GM19438 (cell line): ENCODE results near the gene RORC.

Source experiments
- ATAC-seq: cut with Tn5 transposase; IDR thresholded peaks from one replicate; pipeline ENCODE4 v1.9.1; 2021; ENCODE audit warnings: low read depth; ENCODE audit not compliant: unreplicated experiment

Gene RORC

DNA sequence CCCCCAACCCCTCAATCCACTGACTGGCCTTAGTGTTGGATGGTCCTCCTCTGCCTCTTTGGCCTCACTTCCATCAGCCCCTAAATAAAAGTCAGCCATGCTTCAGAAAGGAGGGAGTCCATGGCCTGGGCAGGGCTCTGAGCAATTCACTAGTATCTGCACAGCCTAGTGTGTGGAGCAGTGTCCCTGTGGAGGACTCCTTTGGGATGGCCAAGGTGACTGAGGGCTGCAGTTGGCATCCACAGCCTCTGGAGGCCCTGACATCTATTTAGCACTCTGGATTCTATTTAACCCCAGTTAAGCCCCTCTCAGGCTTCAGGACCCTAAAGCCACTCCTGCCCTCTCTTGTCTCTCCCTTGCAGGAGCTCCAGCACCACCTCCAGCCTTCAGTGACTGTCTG, 18.3 kb upstream of the RORC start:
- ATAC-seq: no peak

GRCh38 chr1:151849126-151849525, 17.5 kb upstream of the RORC start:
- ATAC-seq: no peak

- ATAC-seq: no peak
Measured at GRCh38 chr1:151847867-151848596, 16.4 kb upstream of the RORC start.

DNA sequence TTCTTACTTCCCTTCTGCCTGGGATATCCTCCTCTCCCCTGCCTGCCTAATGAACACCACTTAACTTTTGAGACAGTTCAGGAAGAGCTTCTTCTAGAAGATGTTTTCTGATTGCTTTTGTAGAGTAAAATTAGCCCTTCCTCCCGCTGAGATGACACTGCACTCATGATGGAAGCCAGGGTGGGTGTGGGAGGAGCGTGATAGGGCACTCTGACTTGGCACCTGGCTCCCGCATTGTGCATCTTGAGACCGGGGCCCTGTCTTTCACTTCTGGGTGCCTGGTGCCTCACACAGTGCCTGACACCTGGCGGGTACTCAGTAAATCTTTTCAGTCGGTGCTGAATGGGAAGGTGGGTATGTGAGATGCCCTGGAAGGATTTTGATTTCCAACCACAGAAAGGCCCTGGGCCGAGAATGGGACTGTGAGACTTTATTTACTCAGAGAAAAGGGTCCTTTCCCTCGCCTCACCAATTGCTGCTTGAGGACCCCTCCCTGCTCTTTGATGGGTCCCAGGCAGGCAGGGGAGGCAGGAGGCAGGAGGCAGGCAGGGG, 15.2 kb upstream of the RORC start:
- ATAC-seq: no peak

DNA sequence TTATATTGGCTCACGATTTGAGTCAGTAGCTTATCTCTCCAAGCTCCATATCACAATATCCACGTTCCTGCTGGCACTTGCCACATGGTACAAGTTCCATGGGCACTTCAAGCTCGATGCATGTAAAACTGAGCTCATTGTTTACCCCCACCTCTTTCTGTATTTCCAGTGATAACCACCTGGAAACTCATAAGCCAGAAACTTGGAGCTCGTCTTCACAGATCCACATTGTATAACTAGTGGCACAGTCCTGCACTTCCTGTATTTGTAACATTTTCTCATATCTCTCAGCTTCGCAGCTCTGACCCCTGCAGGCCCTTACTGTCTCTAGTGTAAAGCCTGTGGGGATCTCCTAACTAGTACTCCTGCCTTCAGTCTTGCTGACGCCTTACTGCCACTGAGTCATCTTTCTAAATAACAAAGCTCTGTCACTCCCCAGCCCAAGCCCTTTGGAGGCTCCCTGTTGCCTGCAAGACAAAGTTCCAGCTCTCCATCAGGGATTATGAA, 14.5 kb upstream of the RORC start:
- no peak for ATAC-seq

DNA sequence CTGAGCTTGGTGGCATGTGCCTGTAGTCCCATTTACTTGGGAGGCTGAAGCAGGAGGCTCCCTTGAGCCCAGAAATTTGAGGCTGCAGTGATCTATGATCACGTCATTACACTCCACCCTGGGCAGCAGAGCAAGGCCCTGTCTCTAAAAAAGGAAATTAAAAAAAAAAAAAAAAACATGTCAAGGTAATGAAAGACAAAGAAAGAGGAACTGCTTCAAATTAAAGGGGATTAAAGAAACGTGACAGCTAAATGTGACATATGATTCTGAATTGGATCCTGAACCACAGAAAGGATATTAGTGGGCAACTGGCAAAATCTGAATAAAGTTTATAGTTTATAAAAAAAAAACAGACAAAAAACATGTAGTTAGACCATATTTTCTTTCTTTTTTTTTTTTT, 11.8 kb upstream of the RORC start:
- no peak for ATAC-seq

GRCh38 chr1:151841141-151841540, 9.5 kb upstream of the RORC start:
- no peak for ATAC-seq

DNA sequence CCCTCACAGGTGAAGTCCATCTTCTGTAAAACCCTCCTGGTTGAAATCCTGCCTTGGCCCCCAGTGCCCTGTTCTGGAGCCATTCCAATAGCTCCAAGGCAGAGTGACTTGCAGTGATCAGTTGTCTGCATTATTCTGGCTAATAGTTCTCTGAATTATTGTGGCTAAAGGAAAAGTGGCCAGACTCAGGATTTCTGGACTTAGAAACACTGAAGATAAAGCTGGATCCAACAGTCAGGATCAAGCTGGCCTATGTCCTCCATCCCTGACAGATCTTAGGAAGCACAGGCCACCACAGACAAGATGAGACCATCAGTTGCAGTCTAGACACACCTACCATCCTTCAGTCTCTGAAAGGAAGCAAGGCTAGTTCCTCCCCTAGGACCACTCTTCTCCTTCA, 8.8 kb upstream of the RORC start:
- ATAC-seq: no peak

DNA sequence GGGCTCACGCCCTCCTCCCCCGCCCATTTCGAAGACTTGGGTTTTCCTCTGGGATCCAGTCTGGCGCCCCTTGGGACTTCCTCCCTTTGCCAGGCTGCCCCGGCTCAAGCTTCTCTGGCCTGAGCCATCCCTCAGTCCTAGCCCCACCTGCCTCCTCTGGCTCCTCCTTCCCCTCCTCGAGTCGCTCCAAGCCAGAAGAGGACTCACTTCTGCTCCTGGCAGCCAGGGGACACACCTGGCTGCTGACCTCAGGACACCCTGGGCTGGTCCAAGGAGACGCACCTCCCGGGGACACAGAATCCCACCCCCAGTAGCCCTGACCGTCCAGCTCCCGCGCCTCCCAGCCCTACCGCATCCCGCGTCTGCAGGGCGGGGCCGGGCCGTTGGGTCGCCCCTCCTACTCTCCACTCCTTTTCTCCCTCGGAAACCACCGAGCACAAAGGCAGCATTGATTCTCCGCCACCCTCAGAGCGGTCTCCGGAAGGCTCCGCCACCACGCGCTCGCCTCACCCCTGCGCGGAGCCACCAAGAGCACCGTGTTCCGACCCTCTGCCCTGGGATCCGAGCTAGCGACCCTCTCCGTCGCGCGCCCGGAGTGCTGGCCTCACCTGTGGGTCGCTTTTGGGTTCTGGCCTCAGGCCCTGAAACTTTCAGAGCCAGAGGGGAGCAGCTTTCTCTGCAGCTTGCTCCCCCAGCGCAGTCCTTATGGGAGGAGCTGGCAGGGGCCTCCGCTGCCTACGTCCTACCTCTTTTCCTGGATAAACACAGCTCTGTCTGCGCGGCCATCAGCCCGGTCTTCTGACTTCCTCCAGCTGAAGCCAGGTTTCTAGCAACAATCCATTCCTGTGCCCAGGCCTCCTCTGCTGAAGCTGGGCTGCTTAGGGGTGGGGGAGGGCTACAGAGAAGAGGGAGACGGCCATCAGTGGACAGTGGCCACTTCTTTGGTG, 8.1 kb upstream of the RORC start, which contains the start of gene C2CD4D:
C2CD4D (minus strand) TSS at position 364 of the 947 bp plus-strand sequence. CDS start 831 bp downstream, outside the sequence.
- no peak for ATAC-seq

DNA sequence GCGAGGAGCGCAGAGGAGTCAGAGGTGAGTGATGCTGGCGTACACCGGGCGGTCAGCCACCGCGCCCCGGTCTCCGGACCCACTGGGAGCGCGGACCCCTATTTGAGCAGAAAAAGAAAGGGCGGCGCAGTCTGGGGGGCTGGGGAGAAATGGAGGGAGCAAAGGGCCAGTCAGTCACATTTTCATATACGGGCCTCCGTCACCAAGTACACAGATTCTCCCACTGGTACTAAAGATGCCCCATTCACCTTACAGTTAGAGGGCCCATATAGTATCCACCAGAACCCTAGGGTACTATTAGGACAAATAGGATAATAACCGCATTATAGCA, 7.4 kb upstream of the RORC start:
- ATAC-seq: no peak

GRCh38 chr1:151838222-151839081, 6.8 kb upstream of the RORC start:
- no peak for ATAC-seq

DNA sequence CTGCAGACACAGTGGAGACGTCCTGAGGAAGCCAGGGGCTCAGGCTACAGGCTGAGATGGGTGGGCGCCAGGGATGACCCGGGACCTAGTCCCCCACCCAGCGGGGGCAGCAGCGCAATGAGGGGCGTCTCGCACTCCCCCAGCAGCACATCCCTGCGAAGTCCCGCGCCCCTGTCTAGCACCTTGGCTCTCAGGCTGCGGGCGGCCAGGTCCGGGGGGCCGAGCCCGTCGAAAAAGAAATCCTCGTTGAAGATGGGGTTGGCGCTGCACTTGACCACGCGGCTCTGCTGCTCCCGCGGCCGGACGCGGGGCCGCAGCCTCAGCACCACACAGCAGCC, 6.3 kb upstream of the RORC start:
- ATAC-seq: no peak

DNA sequence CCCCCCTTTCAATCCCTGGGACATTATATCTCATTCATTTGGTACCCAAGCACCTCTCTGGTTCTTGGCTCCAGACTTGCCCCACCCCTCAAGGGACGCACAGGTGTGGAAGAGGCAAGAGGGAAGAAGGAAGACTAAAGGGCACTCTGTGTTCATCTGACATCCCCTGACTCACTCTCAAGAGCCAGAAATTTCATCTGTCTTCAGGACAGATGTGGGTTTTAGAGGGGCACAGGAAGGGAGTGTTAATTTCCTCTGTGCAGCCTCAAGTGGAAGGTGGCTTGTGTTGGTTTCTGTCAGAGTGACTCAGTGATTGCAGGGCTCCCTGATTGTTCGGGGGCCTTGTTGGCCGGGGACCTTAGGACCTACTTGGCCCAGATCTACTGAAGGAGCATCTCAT, 5.6 kb upstream of the RORC start:
- ATAC-seq: no peak

GRCh38 chr1:151835596-151835995, 4.0 kb upstream of the RORC start:
- no peak for ATAC-seq

- ATAC-seq: no peak
Measured at GRCh38 chr1:151834239-151834638, 2.6 kb upstream of the RORC start.

DNA sequence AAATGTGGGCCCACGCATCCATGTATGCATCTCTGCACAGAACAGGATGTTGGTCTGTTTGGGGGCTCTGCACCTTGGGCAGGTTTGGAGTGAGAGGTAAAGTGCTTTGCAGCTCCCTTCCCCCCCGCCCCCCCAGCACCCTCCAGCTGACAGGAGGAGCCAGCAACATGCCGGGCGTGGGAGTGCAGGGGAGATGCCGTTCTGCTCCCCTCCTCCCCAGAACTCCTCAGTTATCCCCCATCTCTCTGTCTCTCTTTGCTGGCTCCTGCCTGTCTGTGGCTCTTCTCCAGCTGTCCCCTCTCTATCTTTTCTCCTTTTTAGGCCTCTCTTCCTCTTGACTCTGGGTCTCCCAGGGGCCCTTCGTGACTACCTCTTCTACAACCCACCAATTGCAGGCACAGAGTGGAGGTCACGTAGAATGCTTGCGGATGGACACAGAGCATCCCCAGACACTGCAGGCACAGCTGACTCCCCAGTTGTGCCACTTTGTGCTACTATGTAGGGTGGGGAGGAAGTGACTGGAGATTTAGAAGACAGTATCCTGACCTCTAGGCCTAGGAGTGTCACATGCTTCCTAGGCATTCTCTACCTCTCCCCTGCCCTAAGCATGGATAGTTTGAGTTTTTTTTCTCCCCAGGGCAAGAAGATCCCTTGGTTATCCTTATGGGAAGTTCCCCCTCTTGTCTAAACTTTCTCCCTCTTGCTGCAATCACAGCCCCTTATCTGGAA, 1.7 kb upstream of the RORC start:
- no peak for ATAC-seq

DNA sequence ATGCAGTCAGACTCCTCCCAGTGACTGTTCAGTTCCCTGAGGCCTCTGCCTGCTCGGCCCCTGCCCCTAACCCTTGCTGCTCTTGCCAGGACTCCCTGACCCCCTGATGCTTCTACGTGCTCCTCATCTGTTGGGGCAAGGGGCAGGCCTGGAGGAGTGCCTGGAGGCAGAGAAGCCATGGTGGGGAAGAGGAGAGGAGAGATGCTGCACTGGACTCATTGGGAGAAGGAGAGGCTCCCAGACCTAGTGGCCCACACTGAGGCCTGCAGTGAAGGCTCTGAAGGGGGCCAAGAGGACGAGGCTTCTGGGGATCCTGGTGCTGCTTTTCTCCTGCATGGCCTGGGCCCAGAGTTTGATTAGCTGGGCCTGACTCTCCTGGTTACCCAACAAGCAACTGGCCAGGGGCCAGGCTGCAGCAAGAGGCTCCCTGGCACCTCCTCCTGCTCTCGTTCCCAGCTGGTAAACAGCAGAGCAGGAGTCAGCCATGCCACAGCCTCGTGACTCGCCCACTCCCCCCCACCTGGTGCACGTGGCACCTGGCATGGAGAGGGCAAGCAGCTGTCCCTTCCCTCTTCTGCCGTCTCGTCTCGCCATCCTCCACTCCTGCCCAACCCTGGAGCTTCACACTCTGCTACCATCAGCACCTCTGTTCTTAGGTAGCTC, 847 bp upstream of the RORC start:
- no peak for ATAC-seq

DNA sequence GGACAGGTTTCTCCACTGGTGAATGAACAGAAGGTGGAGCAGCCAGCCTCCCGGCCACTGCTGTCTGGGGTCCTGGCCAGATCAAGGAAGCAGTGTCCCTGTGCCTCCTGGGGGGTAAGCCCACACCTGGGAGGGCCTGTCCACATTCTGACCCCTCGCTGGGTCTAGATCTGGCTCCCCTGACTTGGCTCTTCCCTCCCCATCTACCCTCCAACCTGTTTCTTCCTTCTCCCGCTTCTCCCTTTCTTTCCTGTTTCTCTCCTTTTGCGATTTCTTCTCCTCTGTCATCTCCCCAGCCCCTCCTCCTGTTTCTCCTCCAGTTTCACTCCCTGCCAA, 378 bp downstream of the RORC start:
- no peak for ATAC-seq

DNA sequence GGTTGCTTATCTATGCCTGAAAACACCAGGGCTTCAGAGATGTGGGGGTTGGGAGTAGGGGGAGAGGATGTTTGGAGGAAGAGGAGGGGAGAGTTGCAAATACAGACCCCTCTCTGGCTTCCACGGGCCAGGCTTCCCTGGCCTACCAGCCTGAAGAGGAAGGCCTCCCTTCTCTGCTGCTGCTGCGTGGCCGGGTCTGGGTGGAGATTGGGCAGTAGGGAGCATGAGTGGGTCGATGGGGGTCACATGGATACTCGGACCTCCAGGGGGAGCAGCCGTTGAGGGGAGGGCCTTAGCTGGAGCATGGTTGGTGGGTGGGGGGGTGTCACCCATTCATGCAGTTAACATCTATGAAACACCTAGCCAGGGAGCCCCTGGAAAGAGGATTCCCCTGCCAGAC, 1.5 kb downstream of the RORC start:
- no peak for ATAC-seq
